ENCODE measurements around the gene MARK3.
"Not testable (repeated sequence)": the region's sequence is repeated elsewhere in the genome, so short reads cannot be mapped to it uniquely, and the experiment has no call there.

Gene MARK3

DNA sequence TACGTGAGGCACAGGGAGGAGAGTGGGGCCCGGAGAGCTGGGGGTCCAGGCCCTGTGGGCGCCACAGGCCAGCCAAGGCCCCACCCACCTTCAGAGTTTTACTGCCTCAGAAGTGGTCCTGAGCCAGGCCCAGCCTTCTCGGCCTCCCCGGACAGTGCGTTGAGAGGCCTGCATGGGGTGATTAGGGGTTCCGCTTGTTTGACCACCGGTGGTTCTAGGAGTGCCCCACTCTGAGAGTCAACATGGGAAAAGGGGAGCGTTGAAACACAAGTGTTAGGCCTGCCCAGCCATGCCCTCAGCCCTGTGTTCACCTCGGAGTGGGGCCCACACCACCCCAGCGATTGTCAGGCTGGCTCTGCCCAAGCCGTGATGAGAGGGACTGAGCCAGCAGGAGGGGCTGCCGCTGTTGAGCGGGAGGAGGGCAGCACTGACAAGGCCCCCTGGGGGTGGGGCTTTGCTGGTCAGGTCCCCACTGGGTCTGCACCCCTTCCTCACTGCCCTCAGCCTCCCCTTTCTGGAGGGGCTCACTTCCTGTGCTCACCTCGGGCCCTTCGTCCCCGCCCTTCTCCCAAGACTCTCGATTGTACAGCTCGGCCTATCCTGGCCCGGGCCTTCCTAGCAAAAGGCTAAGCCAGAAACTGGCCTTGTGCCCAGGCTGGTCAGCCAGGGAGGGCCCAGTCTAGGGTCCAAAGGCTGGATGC, 132.7 kb downstream of the MARK3 start:
- DNase-seq: no peak

DNA sequence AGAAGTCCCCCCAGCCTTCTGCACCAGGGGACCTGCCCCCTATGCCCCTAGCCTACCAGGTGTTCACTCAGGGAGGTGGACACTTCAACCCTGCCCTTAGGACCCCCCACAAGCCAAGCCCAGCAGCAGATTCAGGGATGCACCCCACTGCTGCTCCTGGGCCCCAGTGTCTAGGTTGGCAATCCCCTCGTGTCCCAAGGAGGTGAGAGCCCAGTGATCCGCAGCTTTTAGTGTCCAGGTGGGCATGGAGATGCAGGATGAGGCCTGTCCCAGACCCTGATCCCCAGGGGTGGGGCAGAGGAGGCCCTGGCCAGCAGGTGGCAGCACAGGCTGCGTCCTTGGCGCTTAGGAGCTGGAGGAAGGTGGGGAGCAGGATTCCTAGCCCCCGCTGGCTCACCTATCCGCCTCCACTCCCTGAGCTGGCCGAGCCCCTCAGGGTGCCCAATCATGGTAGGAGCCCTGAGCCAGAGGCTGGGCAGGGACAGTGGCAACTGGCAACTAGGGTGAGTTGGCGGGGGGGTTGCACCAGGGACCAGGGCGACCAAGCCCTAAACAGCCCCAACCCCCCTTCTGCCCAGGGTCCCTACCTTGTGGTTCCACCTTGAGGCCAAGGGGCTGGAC, 133.3 kb downstream of the MARK3 start:
- DNase-seq: peak; percentile 73

GRCh38 chr14:103519043-103519836, 134.0 kb downstream of the MARK3 start:
- no peak for DNase-seq

DNA sequence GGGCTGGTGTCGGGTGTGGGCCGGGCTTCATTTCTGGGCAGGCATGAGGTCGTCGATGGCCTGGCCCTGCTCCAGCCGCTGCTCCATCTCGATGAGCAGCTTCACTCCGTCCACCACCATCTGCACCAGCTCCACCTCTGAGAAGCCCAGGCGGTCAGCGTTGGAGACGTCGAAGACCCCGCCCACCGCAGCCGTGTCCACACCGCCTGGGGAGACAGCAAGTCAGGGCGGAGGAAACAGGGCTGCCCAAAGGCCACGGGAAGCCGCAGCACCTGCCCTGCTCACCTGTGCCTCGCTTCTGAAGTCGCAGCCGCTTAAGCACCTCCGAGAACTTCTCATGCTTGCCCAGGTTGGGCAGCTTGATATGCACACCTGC, 134.6 kb downstream of the MARK3 start:
- peak; percentile 1 for DNase-seq

GRCh38 chr14:103520269-103520656, 135.0 kb downstream of the MARK3 start:
- DNase-seq: no peak

GRCh38 chr14:103520657-103521437, 135.6 kb downstream of the MARK3 start:
- peak; percentile 66 for DNase-seq

GRCh38 chr14:103521438-103521950, 136.3 kb downstream of the MARK3 start:
- no peak for DNase-seq

DNA sequence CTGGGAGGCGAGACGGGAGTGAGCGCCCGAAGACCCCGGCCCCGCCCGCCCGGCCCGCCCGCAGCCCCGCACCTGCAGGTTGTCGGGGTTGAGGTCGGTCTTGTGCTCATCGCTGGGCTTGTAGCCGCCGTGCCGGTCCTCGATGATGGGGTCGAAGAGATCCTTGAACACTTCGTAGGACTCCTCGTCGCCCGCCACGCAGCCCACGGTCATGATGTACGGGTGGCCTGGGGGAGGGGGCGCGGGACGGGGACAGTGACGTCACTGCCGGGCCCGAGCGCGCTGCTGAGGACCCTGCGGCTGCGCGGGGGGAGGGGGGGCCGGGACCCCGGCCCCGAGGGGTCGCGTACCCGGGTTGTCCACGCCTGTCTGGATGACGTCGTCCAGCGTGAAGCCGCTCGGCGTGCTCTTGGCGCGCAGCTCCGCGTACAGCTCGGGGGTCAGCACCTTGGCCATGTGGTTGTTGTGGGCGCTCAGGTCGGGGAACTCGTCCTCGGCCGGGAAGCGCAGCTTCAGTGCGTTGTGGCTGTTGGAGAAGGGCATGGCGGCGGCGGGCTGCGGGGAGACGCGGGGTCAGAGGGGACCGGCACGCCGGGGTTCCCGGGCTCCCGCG, 136.8 kb downstream of the MARK3 start:
- DNase-seq: no peak

GRCh38 chr14:103522649-103523574, 137.7 kb downstream of the MARK3 start, which contains the start of gene CKB:
CKB (minus strand) TSS chr14:103522830; CDS start chr14:103522493, 337 bp downstream.
- DNase-seq: peak; percentile 43

GRCh38 chr14:103523575-103523954, 138.3 kb downstream of the MARK3 start:
- no peak for DNase-seq

- DNase-seq: no peak
Measured at GRCh38 chr14:103524002-103524935, 139.1 kb downstream of the MARK3 start.

GRCh38 chr14:103525430-103526246, 140.4 kb downstream of the MARK3 start:
- DNase-seq: not testable (repeated sequence)

DNA sequence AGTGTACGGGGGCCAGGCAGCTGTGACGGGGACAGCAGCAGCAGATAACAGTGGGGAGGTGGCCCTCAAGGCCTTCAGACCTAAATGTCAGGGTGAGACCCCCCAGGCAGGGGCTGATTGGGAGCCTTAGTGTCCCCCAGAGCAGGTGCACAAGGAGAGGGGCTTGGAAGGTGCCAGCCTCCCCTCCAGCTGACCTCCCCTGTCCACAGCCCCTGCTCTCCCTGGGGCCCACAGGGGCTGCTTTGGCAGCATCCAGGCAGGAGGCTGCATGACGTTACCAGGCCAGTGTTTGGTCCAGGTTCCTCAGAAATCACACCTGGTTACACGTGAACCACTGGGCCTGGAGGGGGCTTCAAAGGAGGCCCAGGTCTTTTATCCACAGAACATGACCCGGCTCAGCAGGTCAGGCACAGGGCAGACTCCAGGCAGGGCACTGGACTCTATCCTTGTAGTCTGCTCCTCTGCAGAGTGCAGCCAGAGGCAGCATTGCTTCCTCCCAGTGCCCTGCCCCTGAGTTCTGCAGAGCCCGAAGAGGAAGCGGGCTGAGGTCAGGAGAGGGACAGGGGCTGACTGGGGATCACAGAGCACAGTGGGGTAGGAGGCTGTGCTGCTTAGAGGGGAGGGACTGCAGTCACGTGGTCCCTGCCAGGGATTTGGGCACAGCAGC, 141.2 kb downstream of the MARK3 start:
- no peak for DNase-seq

DNA sequence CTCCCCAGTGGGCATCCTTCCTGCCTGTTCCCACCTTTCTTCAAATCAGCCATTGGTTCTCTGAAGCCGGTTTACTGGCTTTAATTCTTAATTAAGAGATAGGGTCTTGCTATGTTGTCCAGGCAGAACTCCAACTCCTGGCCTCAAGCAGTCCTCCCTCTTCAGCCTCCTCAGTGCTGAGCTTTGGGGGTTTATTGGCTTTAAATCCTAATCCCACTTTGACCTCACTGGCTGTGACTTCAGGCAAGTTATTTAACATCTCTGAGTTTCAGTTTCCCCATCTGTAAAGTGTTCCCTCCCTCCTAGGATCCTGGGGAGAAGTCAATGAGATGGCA, 141.7 kb downstream of the MARK3 start:
- no peak for DNase-seq

DNA sequence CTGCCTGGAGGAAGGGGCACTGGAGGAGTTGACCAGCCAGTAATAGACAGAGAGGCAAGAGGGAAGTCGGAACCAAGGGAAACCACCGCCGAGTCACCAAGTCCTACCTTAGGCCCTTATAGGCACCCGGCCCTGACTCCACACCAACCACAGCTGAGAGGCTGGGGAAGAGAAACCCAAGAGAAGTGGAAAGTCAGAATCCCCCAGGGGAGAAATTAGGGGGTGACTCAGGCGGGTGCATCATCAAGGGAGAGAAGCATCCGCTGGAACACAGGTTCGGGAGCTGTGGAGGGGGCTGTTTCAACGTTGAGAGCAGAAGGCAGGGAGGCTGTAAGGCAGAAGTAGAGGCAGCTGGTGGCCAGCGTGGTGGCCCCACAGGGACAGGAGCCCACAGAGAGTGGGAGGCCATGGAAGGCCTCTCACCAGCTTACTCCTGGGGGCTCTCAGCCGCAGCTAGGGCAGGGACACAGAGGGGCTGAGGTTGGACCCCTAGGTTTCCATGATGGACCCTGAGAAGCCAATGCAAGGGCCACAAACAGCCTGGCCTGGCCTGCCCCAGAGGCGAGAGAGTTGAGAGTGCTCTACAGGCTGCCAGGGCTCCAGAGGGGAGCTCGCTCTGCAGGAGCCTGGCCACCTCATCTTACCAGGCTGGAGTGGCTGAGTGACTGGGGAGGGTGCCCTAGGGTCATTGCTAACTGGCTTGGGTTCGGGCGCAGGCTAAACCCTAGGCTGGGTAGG, 142.4 kb downstream of the MARK3 start:
- DNase-seq: peak; percentile 61

GRCh38 chr14:103528146-103528586, 143.0 kb downstream of the MARK3 start:
- DNase-seq: no peak

- peak; percentile 81 for DNase-seq
Measured at GRCh38 chr14:103528587-103529382, 143.6 kb downstream of the MARK3 start, which contains the start of gene TRMT61A. TRMT61A (plus strand) TSS chr14:103529196; CDS start chr14:103529979, 783 bp downstream.

Measured in activated CD4-positive, alpha-beta T cell treated with anti-CD3 and anti-CD28 coated beads for 48 hours (primary cell).